Neural progenitor cell (in vitro differentiated cells): Measurements from ENCODE around the gene ZNF280A. TPM values are rescaled to one million over a fixed set of nuclear protein-coding genes. Genes with fewer than 3 reads are reported as not detected.

ENCODE experiments used
- DNase-seq: peaks from one replicate; pipeline ENCODE4 v3.0.0-alpha.2; 2016; ENCODE audit warnings: low spot score
- H2AFZ ChIP-seq: fragments of 200-600 bp; sonication (generic); replicated peaks from 2 replicates; pipeline ENCODE4 v1.6.1; 2016; ENCODE audit warnings: antibody characterized with exemption
- H3F3A ChIP-seq: fragments of 200-600 bp; sonication (generic); 2 replicates; pipeline ENCODE4 v1.6.1; 2016; ENCODE audit warnings: antibody characterized with exemption, low read depth
- H3K27ac ChIP-seq: fragments of 200-600 bp; sonication (generic); 2 replicates; pipeline ENCODE4 v1.5.1; 2016; ENCODE audit warnings: mild to moderate bottlenecking
- H3K27me3 ChIP-seq: fragments of 200-600 bp; sonication (generic); 2 replicates; pipeline ENCODE4 v1.6.1; 2016; ENCODE audit warnings: mild to moderate bottlenecking, moderate library complexity
- H3K36me3 ChIP-seq: fragments of 200-600 bp; sonication (generic); 2 replicates; pipeline ENCODE4 v1.5.1; 2016
- H3K4me1 ChIP-seq: fragments of 200-600 bp; sonication (generic); 2 replicates; pipeline ENCODE4 v1.6.1; 2016; ENCODE audit warnings: mixed run types
- H3K4me2 ChIP-seq: fragments of 200-600 bp; sonication (generic); 2 replicates; pipeline ENCODE4 v1.6.1; 2016
- H3K4me3 ChIP-seq: fragments of 200-600 bp; sonication (generic); 2 replicates; pipeline ENCODE4 v1.5.1; 2016
- H3K79me2 ChIP-seq: fragments of 200-600 bp; sonication (generic); 2 replicates; pipeline ENCODE4 v1.6.1; 2016; ENCODE audit warnings: low read depth
- H3K9ac ChIP-seq: fragments of 200-600 bp; sonication (generic); 2 replicates; pipeline ENCODE4 v1.6.1; 2016
- H3K9me3 ChIP-seq: fragments of 200-600 bp; sonication (generic); 2 replicates; pipeline ENCODE4 v1.5.1; 2016; ENCODE audit warnings: low read depth
- H4K20me1 ChIP-seq: fragments of 200-600 bp; sonication (generic); 2 replicates; pipeline ENCODE4 v1.6.1; 2016; ENCODE audit warnings: low read depth
- H3K27ac Mint-ChIP-seq: 3 replicates; pipeline ENCODE4 v1.8.0; 2021; ENCODE audit warnings: mixed read lengths
- H3K27me3 Mint-ChIP-seq: 2 replicates; pipeline ENCODE4 v1.8.0; 2022; ENCODE audit warnings: low read depth, mild to moderate bottlenecking, inconsistent platforms, moderate library complexity, mixed read lengths; ENCODE audit not compliant: insufficient read depth
- H3K36me3 Mint-ChIP-seq: 3 replicates; pipeline ENCODE4 v1.8.0; 2021; ENCODE audit warnings: mixed read lengths
- H3K4me1 Mint-ChIP-seq: 3 replicates; pipeline ENCODE4 v1.8.0; 2021; ENCODE audit warnings: mixed read lengths
- H3K4me3 Mint-ChIP-seq: 3 replicates; pipeline ENCODE4 v1.8.0; 2021; ENCODE audit warnings: mild to moderate bottlenecking, moderate library complexity, mixed read lengths
- H3K9me3 Mint-ChIP-seq: 3 replicates; pipeline ENCODE4 v1.8.0; 2020; ENCODE audit warnings: mixed read lengths
- CTCF ChIP-seq: fragments of 200-600 bp; sonication (generic); IDR thresholded peaks from 2 replicates; pipeline ENCODE4 v1.5.1; 2017; ENCODE audit warnings: antibody characterized with exemption, mild to moderate bottlenecking
- EZH2 ChIP-seq: fragments of 200-600 bp; sonication (generic); IDR thresholded peaks from 2 replicates; pipeline ENCODE4 v1.6.1; 2017; ENCODE audit warnings: antibody characterized with exemption, mild to moderate bottlenecking, moderate library complexity
- EZH2phosphoT487 ChIP-seq: fragments of 200-600 bp; sonication (generic); IDR thresholded peaks from 2 replicates; pipeline ENCODE4 v1.6.1; 2017; ENCODE audit warnings: antibody characterized with exemption
- total RNA-seq: library from RNA; depleted of rRNA; stranded (reverse); fragments of >200 nt; gene quantifications from 2 replicates; pipeline ENCODE4 v1.2.3, GENCODE V29; 2015; ENCODE audit warnings: low replicate concordance

The ZNF280A gene, protein sequence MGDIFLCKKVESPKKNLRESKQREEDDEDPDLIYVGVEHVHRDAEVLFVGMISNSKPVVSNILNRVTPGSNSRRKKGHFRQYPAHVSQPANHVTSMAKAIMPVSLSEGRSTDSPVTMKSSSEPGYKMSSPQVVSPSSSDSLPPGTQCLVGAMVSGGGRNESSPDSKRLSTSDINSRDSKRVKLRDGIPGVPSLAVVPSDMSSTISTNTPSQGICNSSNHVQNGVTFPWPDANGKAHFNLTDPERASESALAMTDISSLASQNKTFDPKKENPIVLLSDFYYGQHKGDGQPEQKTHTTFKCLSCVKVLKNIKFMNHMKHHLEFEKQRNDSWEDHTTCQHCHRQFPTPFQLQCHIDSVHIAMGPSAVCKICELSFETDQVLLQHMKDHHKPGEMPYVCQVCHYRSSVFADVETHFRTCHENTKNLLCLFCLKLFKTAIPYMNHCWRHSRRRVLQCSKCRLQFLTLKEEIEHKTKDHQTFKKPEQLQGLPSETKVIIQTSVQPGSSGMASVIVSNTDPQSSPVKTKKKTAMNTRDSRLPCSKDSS
- 2.4 and 3.7 TPM in 2 replicates for total RNA-seq

DNA sequence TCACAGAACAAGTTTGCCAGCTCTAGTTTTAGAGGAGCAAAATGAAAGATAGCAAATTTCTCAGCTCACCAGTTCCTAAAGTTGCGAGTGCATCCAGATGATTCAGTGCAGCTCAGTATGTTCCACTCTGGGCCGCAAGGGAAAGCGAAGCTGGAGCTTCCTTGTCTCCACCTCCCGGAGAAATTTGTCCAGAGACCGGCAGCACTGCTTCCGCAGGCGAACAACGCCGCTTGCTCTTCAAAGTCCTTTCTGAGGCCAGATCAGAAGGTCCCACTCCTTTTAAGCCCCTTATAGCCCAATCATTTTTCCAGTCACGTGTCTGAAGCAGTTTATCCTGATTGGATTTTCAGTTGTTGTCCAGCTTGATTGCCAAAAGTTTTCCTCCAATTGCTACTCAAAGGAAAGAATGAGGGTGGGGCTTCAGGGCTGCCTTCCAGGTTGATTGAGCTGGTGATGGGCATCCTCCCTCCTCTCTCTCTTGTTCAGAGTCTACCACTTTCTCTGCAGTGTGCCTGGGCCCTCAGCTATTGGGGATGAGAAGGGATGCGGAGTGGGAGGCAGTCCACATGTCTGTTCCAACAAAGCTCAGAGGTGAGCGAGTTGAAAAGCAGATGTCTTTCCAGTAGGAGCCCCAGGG is at the start of gene ZNF280A:
TSS of gene ZNF280A (minus strand) at position 251 of the 637 bp plus-strand sequence. CDS start 4,640 bp downstream, outside the sequence.
- no peaks in the 10 kb centered on the region for H3K36me3 Mint-ChIP-seq
- DNase-seq = peak; percentile 47
- peak within 1 kb of the TSS; percentile 3 for H3K27ac Mint-ChIP-seq
- H3K4me3 ChIP-seq = peak within 1 kb of the TSS; percentile 34
- H3K4me1 ChIP-seq = peaks cover 21% of the 10 kb centered on the region
- peak within 1 kb of the TSS; percentile 71 for H3K4me2 ChIP-seq
- no peaks in the 10 kb centered on the region for H3K36me3 ChIP-seq
- H3K27ac ChIP-seq = no peak within 1 kb of the TSS
- H3K27me3 Mint-ChIP-seq = peaks cover 2% of the 10 kb centered on the region
- H3F3A ChIP-seq = peaks cover 16% of the 10 kb centered on the region
- no peaks in the 10 kb centered on the region for H3K9me3 Mint-ChIP-seq
- TF ChIP-seq EZH2 (no peak), CTCF (no peak), EZH2phosphoT487 (no peak)
- no peaks in the 10 kb centered on the region for H3K79me2 ChIP-seq
- H3K4me3 Mint-ChIP-seq = peak within 1 kb of the TSS; percentile 39
- H3K9me3 ChIP-seq = no peaks in the 10 kb centered on the region
- peaks cover 18% of the 10 kb centered on the region for H3K4me1 Mint-ChIP-seq
- H2AFZ ChIP-seq = peak within 1 kb of the TSS; percentile 84
- no peak within 1 kb of the TSS for H3K9ac ChIP-seq
- H3K27me3 ChIP-seq = peaks cover 46% of the 10 kb centered on the region
- H4K20me1 ChIP-seq = no peaks in the 10 kb centered on the region

DNA sequence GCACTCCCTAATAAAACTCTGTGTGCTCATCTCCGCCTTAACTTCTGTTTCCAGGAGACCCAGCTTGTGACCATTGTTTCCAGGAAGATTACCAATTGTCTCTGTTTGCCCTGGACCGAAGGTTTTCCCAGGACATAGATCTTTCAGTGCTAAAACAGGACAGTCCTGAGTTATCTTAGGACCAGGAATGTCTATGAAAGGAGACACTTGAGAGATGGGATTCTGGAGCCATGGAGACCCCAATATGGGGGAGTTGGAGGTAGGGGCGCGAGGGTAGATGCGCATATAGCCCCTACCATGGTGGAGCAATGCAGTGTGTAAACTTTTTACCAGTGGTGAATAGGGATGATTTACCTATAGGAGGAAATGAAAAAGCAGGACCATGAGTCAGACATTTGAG is 49.1 kb upstream of the ZNF280A start:
- Histone ChIP-seq H3K36me3 (no peaks in the 10 kb centered on the region), H3K4me2 (no peak overlapping the region), H3K4me1 (no peaks in the 10 kb centered on the region), H4K20me1 (no peaks in the 10 kb centered on the region), H3K27me3 (peaks cover 100% of the 10 kb centered on the region), H2AFZ (no peak overlapping the region), H3F3A (no peaks in the 10 kb centered on the region), H3K9ac (no peak overlapping the region), H3K79me2 (no peaks in the 10 kb centered on the region), H3K9me3 (no peaks in the 10 kb centered on the region), H3K4me3 (no peak overlapping the region), H3K27ac (no peak overlapping the region)
- H3K27ac Mint-ChIP-seq = no peak overlapping the region
- H3K4me3 Mint-ChIP-seq = no peak overlapping the region
- no peak for DNase-seq
- no peak for TF ChIP-seq EZH2phosphoT487
- TF ChIP-seq EZH2 = no peak
- no peak for TF ChIP-seq CTCF
- H3K4me1 Mint-ChIP-seq = no peaks in the 10 kb centered on the region
- no peaks in the 10 kb centered on the region for H3K36me3 Mint-ChIP-seq
- no peaks in the 10 kb centered on the region for H3K9me3 Mint-ChIP-seq
- H3K27me3 Mint-ChIP-seq = peaks cover 5% of the 10 kb centered on the region

- H3K27ac Mint-ChIP-seq = no peak overlapping the region
- no peak for DNase-seq
Measured at GRCh38 chr22:22565981-22566380, 45.9 kb upstream of the ZNF280A start.

More at GRCh38 chr22:22565981-22566380, 45.9 kb upstream of the ZNF280A start:
- Histone ChIP-seq H3K4me2 (no peak overlapping the region), H3K9me3 (no peaks in the 10 kb centered on the region), H3K79me2 (no peaks in the 10 kb centered on the region), H4K20me1 (no peaks in the 10 kb centered on the region), H3K4me3 (no peak overlapping the region), H2AFZ (no peak overlapping the region), H3K9ac (no peak overlapping the region), H3K36me3 (no peaks in the 10 kb centered on the region), H3F3A (no peaks in the 10 kb centered on the region), H3K27me3 (peaks cover 100% of the 10 kb centered on the region), H3K4me1 (no peaks in the 10 kb centered on the region), H3K27ac (no peak overlapping the region)
- Mint-ChIP-seq H3K4me3 (no peak overlapping the region), H3K36me3 (no peaks in the 10 kb centered on the region), H3K4me1 (no peaks in the 10 kb centered on the region), H3K9me3 (no peaks in the 10 kb centered on the region), H3K27me3 (peaks cover 2% of the 10 kb centered on the region)
- TF ChIP-seq CTCF (no peak), EZH2 (no peak), EZH2phosphoT487 (no peak)
